Bronchial epithelial cell (primary cell): ENCODE results near the gene C2orf92. TPM values are rescaled to one million over a fixed set of nuclear protein-coding genes. Genes with fewer than 3 reads are reported as not detected.

Source experiments
- DNase-seq: peaks from one replicate; pipeline ENCODE4 v3.0.0-alpha.2; 2010; ENCODE audit warnings: low read depth
- FAIRE-seq: peaks from 2 replicates; lab custom pipeline; 2011; peaks lifted over from hg19 to GRCh38; lab: Jason Lieb, UNC
- H3K27me3 ChIP-seq: 2 replicates; pipeline ENCODE4 v1.5.1; 2011; ENCODE audit warnings: low read length; ENCODE audit not compliant: control insufficient read depth, insufficient read depth
- H3K36me3 ChIP-seq: 2 replicates; pipeline ENCODE4 v1.5.1; 2011; ENCODE audit warnings: low read length; ENCODE audit not compliant: control insufficient read depth, insufficient read depth
- H3K4me3 ChIP-seq: 2 replicates; pipeline ENCODE4 v1.5.1; 2011; ENCODE audit warnings: mild to moderate bottlenecking, low read depth, low read length, control low read depth
- CTCF ChIP-seq: IDR thresholded peaks from 2 replicates; pipeline ENCODE4 v1.5.1; 2011; ENCODE audit warnings: mild to moderate bottlenecking, moderate library complexity, low read length, control low read depth, inconsistent platforms; ENCODE audit not compliant: insufficient read depth, severe bottlenecking
- total RNA-seq: library from RNA; depleted of rRNA; stranded (reverse); fragments of >200 nt; gene quantifications from 2 replicates; pipeline ENCODE4 v1.2.1, GENCODE V29; 2014

C2orf92 gene
- total RNA-seq, 1 donor from 2014 or later: 0.26 TPM

- Histone ChIP-seq H3K4me3 (no peak overlapping the region), H3K27me3 (no peaks in the 10 kb centered on the region), H3K36me3 (no peaks in the 10 kb centered on the region)
- no peak for FAIRE-seq
- DNase-seq: no peak
- TF ChIP-seq CTCF: no peak
Measured at GRCh38 chr2:97716695-97717612, 47.4 kb downstream of the C2orf92 start.

- TF ChIP-seq CTCF: no peak
- no peaks in the 10 kb centered on the region for H3K27me3 ChIP-seq
- no peak for FAIRE-seq
- DNase-seq: no peak
- no peak overlapping the region for H3K4me3 ChIP-seq
- no peaks in the 10 kb centered on the region for H3K36me3 ChIP-seq
Measured at GRCh38 chr2:97717613-97717995, 48.1 kb downstream of the C2orf92 start.

GRCh38 chr2:97718051-97718882 is 48.8 kb downstream of the C2orf92 start:
- no peak for TF ChIP-seq CTCF
- Histone ChIP-seq H3K27me3 (no peaks in the 10 kb centered on the region), H3K36me3 (no peaks in the 10 kb centered on the region), H3K4me3 (no peak overlapping the region)
- DNase-seq (no peak), FAIRE-seq (no peak)

- H3K4me3 ChIP-seq: no peak overlapping the region
- DNase-seq (no peak), FAIRE-seq (no peak)
- no peak for TF ChIP-seq CTCF
- H3K36me3 ChIP-seq: no peaks in the 10 kb centered on the region
- no peaks in the 10 kb centered on the region for H3K27me3 ChIP-seq
Measured at GRCh38 chr2:97718942-97719341, 49.4 kb downstream of the C2orf92 start.

GRCh38 chr2:97719362-97720155 is 50.0 kb downstream of the C2orf92 start:
- DNase-seq: no peak
- no peak for FAIRE-seq
- no peak for TF ChIP-seq CTCF

More at GRCh38 chr2:97719362-97720155, 50.0 kb downstream of the C2orf92 start:
- H3K4me3 ChIP-seq: no peak overlapping the region
- no peaks in the 10 kb centered on the region for H3K36me3 ChIP-seq
- H3K27me3 ChIP-seq: no peaks in the 10 kb centered on the region
